ENCODE results near the gene CRISP2. TPM values are rescaled to one million over a fixed set of nuclear protein-coding genes. Genes with fewer than 3 reads are reported as not detected.

The CRISP2 gene
- polyA plus RNA-seq, 1 donor from 2014 or later: not detected

DNA sequence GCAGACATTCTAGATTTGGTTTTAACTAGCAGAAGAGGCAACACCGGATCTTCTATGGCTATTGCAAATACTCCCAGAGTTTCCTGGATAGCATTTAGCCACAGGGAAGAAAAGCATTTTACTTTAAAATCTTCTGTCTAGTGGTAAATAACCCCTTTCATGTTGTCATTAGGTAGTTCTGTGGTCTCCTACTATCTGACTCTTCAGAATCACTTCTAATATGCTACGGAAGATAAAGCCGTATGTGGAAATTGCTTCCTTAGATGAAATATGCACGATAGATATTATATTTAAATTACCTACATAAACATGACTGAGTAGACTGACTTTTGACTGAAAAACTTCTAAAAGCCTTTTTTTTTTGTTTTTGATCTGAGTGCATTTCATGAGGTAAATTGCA, 30.1 kb upstream of the CRISP2 start:
- no peak overlapping the region for H3K4me2 ChIP-seq (ENCODE audit: low read length)
- H3K27me3 ChIP-seq (ENCODE audit: insufficient read depth, low read depth, low read length): no peaks in the 10 kb centered on the region
- no peaks in the 10 kb centered on the region for H3K9me2 ChIP-seq (ENCODE audit: insufficient read depth, low read length)
- no peak overlapping the region for H3K4me3 ChIP-seq (ENCODE audit: low read length)
- no peaks in the 10 kb centered on the region for H3K36me3 ChIP-seq (ENCODE audit: insufficient read depth, low read length)
- no peak overlapping the region for H3K9ac ChIP-seq (ENCODE audit: low read length)
- H3F3A ChIP-seq (ENCODE audit: insufficient read depth, low read length, poor library complexity, severe bottlenecking): no peaks in the 10 kb centered on the region
- no peaks in the 10 kb centered on the region for H3K79me2 ChIP-seq (replicated peaks; ENCODE audit: insufficient read depth, low read length)
- H4K20me1 ChIP-seq (ENCODE audit: insufficient read depth): no peaks in the 10 kb centered on the region
- TF ChIP-seq, protein P1, sequence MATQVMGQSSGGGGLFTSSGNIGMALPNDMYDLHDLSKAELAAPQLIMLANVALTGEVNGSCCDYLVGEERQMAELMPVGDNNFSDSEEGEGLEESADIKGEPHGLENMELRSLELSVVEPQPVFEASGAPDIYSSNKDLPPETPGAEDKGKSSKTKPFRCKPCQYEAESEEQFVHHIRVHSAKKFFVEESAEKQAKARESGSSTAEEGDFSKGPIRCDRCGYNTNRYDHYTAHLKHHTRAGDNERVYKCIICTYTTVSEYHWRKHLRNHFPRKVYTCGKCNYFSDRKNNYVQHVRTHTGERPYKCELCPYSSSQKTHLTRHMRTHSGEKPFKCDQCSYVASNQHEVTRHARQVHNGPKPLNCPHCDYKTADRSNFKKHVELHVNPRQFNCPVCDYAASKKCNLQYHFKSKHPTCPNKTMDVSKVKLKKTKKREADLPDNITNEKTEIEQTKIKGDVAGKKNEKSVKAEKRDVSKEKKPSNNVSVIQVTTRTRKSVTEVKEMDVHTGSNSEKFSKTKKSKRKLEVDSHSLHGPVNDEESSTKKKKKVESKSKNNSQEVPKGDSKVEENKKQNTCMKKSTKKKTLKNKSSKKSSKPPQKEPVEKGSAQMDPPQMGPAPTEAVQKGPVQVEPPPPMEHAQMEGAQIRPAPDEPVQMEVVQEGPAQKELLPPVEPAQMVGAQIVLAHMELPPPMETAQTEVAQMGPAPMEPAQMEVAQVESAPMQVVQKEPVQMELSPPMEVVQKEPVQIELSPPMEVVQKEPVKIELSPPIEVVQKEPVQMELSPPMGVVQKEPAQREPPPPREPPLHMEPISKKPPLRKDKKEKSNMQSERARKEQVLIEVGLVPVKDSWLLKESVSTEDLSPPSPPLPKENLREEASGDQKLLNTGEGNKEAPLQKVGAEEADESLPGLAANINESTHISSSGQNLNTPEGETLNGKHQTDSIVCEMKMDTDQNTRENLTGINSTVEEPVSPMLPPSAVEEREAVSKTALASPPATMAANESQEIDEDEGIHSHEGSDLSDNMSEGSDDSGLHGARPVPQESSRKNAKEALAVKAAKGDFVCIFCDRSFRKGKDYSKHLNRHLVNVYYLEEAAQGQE (IDR thresholded peaks at IDR 0.05; ENCODE audit: borderline replicate concordance): no peak
- TF ChIP-seq POLR2AphosphoS5 (IDR thresholded peaks at IDR 0.05): no peak
- TF ChIP-seq, protein P2, sequence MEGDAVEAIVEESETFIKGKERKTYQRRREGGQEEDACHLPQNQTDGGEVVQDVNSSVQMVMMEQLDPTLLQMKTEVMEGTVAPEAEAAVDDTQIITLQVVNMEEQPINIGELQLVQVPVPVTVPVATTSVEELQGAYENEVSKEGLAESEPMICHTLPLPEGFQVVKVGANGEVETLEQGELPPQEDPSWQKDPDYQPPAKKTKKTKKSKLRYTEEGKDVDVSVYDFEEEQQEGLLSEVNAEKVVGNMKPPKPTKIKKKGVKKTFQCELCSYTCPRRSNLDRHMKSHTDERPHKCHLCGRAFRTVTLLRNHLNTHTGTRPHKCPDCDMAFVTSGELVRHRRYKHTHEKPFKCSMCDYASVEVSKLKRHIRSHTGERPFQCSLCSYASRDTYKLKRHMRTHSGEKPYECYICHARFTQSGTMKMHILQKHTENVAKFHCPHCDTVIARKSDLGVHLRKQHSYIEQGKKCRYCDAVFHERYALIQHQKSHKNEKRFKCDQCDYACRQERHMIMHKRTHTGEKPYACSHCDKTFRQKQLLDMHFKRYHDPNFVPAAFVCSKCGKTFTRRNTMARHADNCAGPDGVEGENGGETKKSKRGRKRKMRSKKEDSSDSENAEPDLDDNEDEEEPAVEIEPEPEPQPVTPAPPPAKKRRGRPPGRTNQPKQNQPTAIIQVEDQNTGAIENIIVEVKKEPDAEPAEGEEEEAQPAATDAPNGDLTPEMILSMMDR (IDR thresholded peaks at IDR 0.05; ENCODE audit: poor library complexity, severe bottlenecking): no peak
- TF ChIP-seq TAF1 (IDR thresholded peaks at IDR 0.05; ENCODE audit: low read depth): no peak
- no peak for TF ChIP-seq EZH2 (IDR thresholded peaks at IDR 0.05; ENCODE audit: borderline replicate concordance, insufficient read depth, low read length, poor library complexity, severe bottlenecking)
- no peak for TF ChIP-seq EP300 (conservative IDR thresholded peaks at IDR 0.05; ENCODE audit: poor library complexity, severe bottlenecking)
- no peak for TF ChIP-seq SMC3 (conservative IDR thresholded peaks at IDR 0.05; ENCODE audit: poor library complexity)
- TF ChIP-seq MXI1 (conservative IDR thresholded peaks at IDR 0.05; ENCODE audit: poor library complexity, severe bottlenecking): no peak
- H2AFZ ChIP-seq (ENCODE audit: low read depth, low read length): no peak overlapping the region
- H3K27ac ChIP-seq (ENCODE audit: low read length): no peak overlapping the region
- H3K9me3 ChIP-seq (ENCODE audit: low read length): no peaks in the 10 kb centered on the region

DNA sequence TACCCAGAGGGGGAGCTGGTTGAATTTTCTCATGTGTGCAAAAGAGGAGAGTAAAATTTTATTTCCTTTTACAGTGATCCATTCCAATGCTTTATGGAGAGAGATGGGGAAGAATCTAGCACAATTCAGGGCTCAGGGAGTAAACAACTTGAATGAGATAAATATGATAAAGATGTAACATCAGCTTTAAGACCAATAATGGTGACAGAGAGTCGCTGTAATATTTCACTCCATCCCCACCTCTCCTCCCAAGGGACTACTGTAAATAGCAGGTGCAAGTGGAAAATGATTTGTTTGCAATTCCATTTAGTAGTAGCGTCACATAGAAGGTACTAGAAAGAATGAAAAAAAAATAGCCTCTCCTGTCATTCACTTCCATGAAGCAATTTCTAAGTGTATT, 26.1 kb upstream of the CRISP2 start:
- no peaks in the 10 kb centered on the region for H3K27me3 ChIP-seq (ENCODE audit: insufficient read depth, low read depth, low read length)
- no peak overlapping the region for H3K27ac ChIP-seq (ENCODE audit: low read length)
- no peaks in the 10 kb centered on the region for H4K20me1 ChIP-seq (ENCODE audit: insufficient read depth)
- H3K9me3 ChIP-seq (ENCODE audit: low read length): no peaks in the 10 kb centered on the region
- H3K4me2 ChIP-seq (ENCODE audit: low read length): no peak overlapping the region
- H3K4me3 ChIP-seq (ENCODE audit: low read length): no peak overlapping the region
- H3K79me2 ChIP-seq (replicated peaks; ENCODE audit: insufficient read depth, low read length): no peaks in the 10 kb centered on the region
- H2AFZ ChIP-seq (ENCODE audit: low read depth, low read length): no peak overlapping the region
- H3K9ac ChIP-seq (ENCODE audit: low read length): no peak overlapping the region
- no peaks in the 10 kb centered on the region for H3K9me2 ChIP-seq (ENCODE audit: insufficient read depth, low read length)
- no peaks in the 10 kb centered on the region for H3K36me3 ChIP-seq (ENCODE audit: insufficient read depth, low read length)
- no peaks in the 10 kb centered on the region for H3F3A ChIP-seq (ENCODE audit: insufficient read depth, low read length, poor library complexity, severe bottlenecking)
- no peak for TF ChIP-seq EP300 (conservative IDR thresholded peaks at IDR 0.05; ENCODE audit: poor library complexity, severe bottlenecking)
- TF ChIP-seq POLR2AphosphoS5 (IDR thresholded peaks at IDR 0.05): peak; percentile 66

DNA sequence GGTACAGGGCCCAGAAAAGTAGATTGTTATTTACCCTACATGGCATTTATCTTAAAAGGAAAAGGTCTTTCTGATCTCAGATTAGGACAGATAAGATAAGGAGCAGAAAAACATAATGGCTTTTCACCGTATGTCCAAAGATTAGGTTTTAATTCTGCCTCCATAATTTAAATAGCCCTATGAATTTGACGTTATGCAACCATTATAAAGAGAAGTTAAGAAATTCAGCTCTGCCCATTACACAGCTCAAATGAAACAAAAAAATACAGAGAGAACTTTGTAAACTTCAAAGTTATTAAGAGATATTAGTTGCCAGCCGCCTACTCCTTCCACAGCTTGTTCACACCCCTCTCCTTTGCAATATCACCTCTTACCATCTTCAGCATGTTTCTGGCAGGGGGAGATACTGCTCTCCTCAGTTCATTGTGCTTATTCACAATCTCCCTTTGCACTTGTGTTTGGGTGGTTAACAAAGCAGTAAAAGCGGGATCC, 22.7 kb upstream of the CRISP2 start:
- H4K20me1 ChIP-seq (ENCODE audit: insufficient read depth): no peaks in the 10 kb centered on the region
- no peak overlapping the region for H3K27ac ChIP-seq (ENCODE audit: low read length)
- no peaks in the 10 kb centered on the region for H3K9me3 ChIP-seq (ENCODE audit: low read length)
- H3F3A ChIP-seq (ENCODE audit: insufficient read depth, low read length, poor library complexity, severe bottlenecking): no peaks in the 10 kb centered on the region
- no peak overlapping the region for H3K4me2 ChIP-seq (ENCODE audit: low read length)
- TF ChIP-seq POLR2AphosphoS5 (IDR thresholded peaks at IDR 0.05) (no peak), SMC3 (conservative IDR thresholded peaks at IDR 0.05; ENCODE audit: poor library complexity) (no peak), EZH2 (IDR thresholded peaks at IDR 0.05; ENCODE audit: borderline replicate concordance, insufficient read depth, low read length, poor library complexity, severe bottlenecking) (no peak), TAF1 (IDR thresholded peaks at IDR 0.05; ENCODE audit: low read depth) (no peak), MXI1 (conservative IDR thresholded peaks at IDR 0.05; ENCODE audit: poor library complexity, severe bottlenecking) (no peak), RAD21 (conservative IDR thresholded peaks at IDR 0.05) (no peak), EP300 (conservative IDR thresholded peaks at IDR 0.05; ENCODE audit: poor library complexity, severe bottlenecking) (no peak)
- H3K4me3 ChIP-seq (ENCODE audit: low read length): no peak overlapping the region
- H3K9me2 ChIP-seq (ENCODE audit: insufficient read depth, low read length): no peaks in the 10 kb centered on the region
- H3K79me2 ChIP-seq (replicated peaks; ENCODE audit: insufficient read depth, low read length): no peaks in the 10 kb centered on the region
- no peaks in the 10 kb centered on the region for H3K36me3 ChIP-seq (ENCODE audit: insufficient read depth, low read length)
- no peak overlapping the region for H2AFZ ChIP-seq (ENCODE audit: low read depth, low read length)
- no peak overlapping the region for H3K9ac ChIP-seq (ENCODE audit: low read length)
- H3K27me3 ChIP-seq (ENCODE audit: insufficient read depth, low read depth, low read length): no peaks in the 10 kb centered on the region
